ENCODE data around the gene BOD1L1.
A peak's percentile ranks its signal among the peaks of the same experiment; 100 is the strongest.

BOD1L1 gene

GRCh38 chr4:13555325-13555724 lies 72.2 kb downstream of the BOD1L1 start:
- no peak for DNase-seq

- no peak for DNase-seq
Measured at GRCh38 chr4:13553081-13553480, 74.4 kb downstream of the BOD1L1 start.

GRCh38 chr4:13548984-13549546 lies 78.5 kb downstream of the BOD1L1 start:
- peak; percentile 66 to 68 for DNase-seq

- no peak for DNase-seq
Measured at GRCh38 chr4:13548059-13548983, 79.2 kb downstream of the BOD1L1 start.

- DNase-seq: no peak
Measured at GRCh38 chr4:13547485-13548041, 80.0 kb downstream of the BOD1L1 start.

GRCh38 chr4:13546941-13547484 lies 80.5 kb downstream of the BOD1L1 start:
- no peak for DNase-seq

GRCh38 chr4:13546142-13546940 lies 81.2 kb downstream of the BOD1L1 start:
- no peak for DNase-seq

GRCh38 chr4:13545394-13545808 lies 82.1 kb downstream of the BOD1L1 start:
- DNase-seq: no peak

GRCh38 chr4:13544606-13545393 lies 82.7 kb downstream of the BOD1L1 start:
- DNase-seq: no peak

GRCh38 chr4:13543839-13544605 lies 83.5 kb downstream of the BOD1L1 start, which contains the start of gene NKX3-2:
Gene NKX3-2, minus strand, starts transcription at chr4:13544508. Its CDS starts 94 bp downstream, at chr4:13544414.
- DNase-seq: no peak

GRCh38 chr4:13543032-13543838 lies 84.3 kb downstream of the BOD1L1 start:
- no peak for DNase-seq

GRCh38 chr4:13542577-13543031 lies 84.9 kb downstream of the BOD1L1 start:
- no peak for DNase-seq

GRCh38 chr4:13541720-13542576 lies 85.6 kb downstream of the BOD1L1 start:
- DNase-seq: no peak

GRCh38 chr4:13541176-13541604 lies 86.3 kb downstream of the BOD1L1 start:
- no peak for DNase-seq

GRCh38 chr4:13540446-13541175 lies 86.9 kb downstream of the BOD1L1 start:
- DNase-seq: no peak

- no peak for DNase-seq
Measured at GRCh38 chr4:13539619-13540445, 87.7 kb downstream of the BOD1L1 start.

- DNase-seq: no peak
Measured at GRCh38 chr4:13539047-13539618, 88.4 kb downstream of the BOD1L1 start.
